Smooth muscle cell (in vitro differentiated cells): ENCODE results near the gene CDH23. TPM values are rescaled to one million over a fixed set of nuclear protein-coding genes. Genes with fewer than 3 reads are reported as not detected.

Experiments used
- DNase-seq: peaks from one replicate; lab custom pipeline; 2025; ENCODE audit not compliant: unreplicated experiment; lab: John Stamatoyannopoulos, UW
- H2AFZ ChIP-seq: fragments of 200-600 bp; sonication (generic); 2 replicates; pipeline ENCODE4 v1.6.0; 2016; ENCODE audit warnings: antibody characterized with exemption, low read depth, mild to moderate bottlenecking
- H3F3A ChIP-seq: fragments of 200-600 bp; sonication (generic); 2 replicates; pipeline ENCODE4 v1.6.0; 2017; ENCODE audit warnings: antibody characterized with exemption, low read depth
- H3K27ac ChIP-seq: fragments of 200-600 bp; sonication (generic); 2 replicates; pipeline ENCODE4 v1.5.1; 2016; ENCODE audit warnings: low read depth, mild to moderate bottlenecking
- H3K27me3 ChIP-seq: fragments of 200-600 bp; sonication (generic); 2 replicates; pipeline ENCODE4 v1.6.1; 2016; ENCODE audit warnings: low read depth, mild to moderate bottlenecking
- H3K36me3 ChIP-seq: fragments of 200-600 bp; sonication (generic); 2 replicates; pipeline ENCODE4 v1.5.1; 2016; ENCODE audit warnings: low read depth
- H3K4me1 ChIP-seq: fragments of 200-600 bp; sonication (generic); 2 replicates; pipeline ENCODE4 v1.5.1; 2016; ENCODE audit warnings: low read depth
- H3K4me2 ChIP-seq: fragments of 200-600 bp; sonication (generic); 2 replicates; pipeline ENCODE4 v1.6.0; 2016; ENCODE audit warnings: mild to moderate bottlenecking
- H3K4me3 ChIP-seq: fragments of 200-600 bp; sonication (generic); 2 replicates; pipeline ENCODE4 v1.5.1; 2016; ENCODE audit warnings: mild to moderate bottlenecking
- H3K79me2 ChIP-seq: fragments of 200-600 bp; sonication (generic); 2 replicates; pipeline ENCODE4 v1.6.0; 2016; ENCODE audit warnings: low read depth, mild to moderate bottlenecking
- H3K9ac ChIP-seq: fragments of 200-600 bp; sonication (generic); 2 replicates; pipeline ENCODE4 v1.6.0; 2016; ENCODE audit warnings: low read depth
- H3K9me3 ChIP-seq: fragments of 200-600 bp; sonication (generic); replicated peaks from 2 replicates; pipeline ENCODE4 v1.5.1; 2016; ENCODE audit warnings: low read depth
- H4K20me1 ChIP-seq: fragments of 200-600 bp; sonication (generic); 2 replicates; pipeline ENCODE4 v1.6.0; 2016; ENCODE audit warnings: low read depth
- CTCF ChIP-seq: fragments of 200-600 bp; sonication (generic); IDR thresholded peaks from 2 replicates; pipeline ENCODE4 v1.5.1; 2017; ENCODE audit warnings: borderline replicate concordance, mild to moderate bottlenecking, antibody characterized with exemption; ENCODE audit not compliant: insufficient read depth, poor library complexity, severe bottlenecking
- WGBS: methylation state at CpG from one replicate; pipeline ENCODE4 v1.1.7; 2016; ENCODE audit warnings: low lambda C conversion rate; 5-methylcytosine and 5-hydroxymethylcytosine counted together
- polyA plus RNA-seq: library from polyadenylated mRNA; unstranded; fragments of >200 nt; fragmentation: Nextera tagmentation; extraction: Ambion mirVana; gene quantifications from 2 replicates; pipeline ENCODE4 v1.2.1, GENCODE V29; 2016
- total RNA-seq: library from RNA; depleted of rRNA; stranded (reverse); fragments of >200 nt; gene quantifications from 2 replicates; pipeline ENCODE4 v1.2.3, GENCODE V29; 2014

CDH23 gene
- total and polyA plus RNA-seq, 2 experiments from 2014 or later = 0.99 to 2.5 TPM

GRCh38 chr10:71651928-71652327 is 255.2 kb downstream of the CDH23 start:
- Histone ChIP-seq H3F3A (no peaks in the 10 kb centered on the region), H3K9me3 (no peaks in the 10 kb centered on the region), H3K27ac (no peak overlapping the region), H3K79me2 (no peaks in the 10 kb centered on the region), H3K27me3 (no peaks in the 10 kb centered on the region), H2AFZ (no peak overlapping the region), H4K20me1 (no peaks in the 10 kb centered on the region), H3K9ac (no peak overlapping the region), H3K4me3 (no peak overlapping the region), H3K4me1 (peaks cover under 1% of the 10 kb centered on the region), H3K4me2 (no peak overlapping the region), H3K36me3 (no peaks in the 10 kb centered on the region)
- WGBS = 80% methylated on average over 4 of the region's 4 CpGs
- DNase-seq = no peak
- no peak for TF ChIP-seq CTCF

- Histone ChIP-seq H3K27me3 (no peaks in the 10 kb centered on the region), H3K4me3 (no peak overlapping the region), H3K4me1 (peaks cover 9% of the 10 kb centered on the region), H3K9ac (no peak overlapping the region), H2AFZ (no peak overlapping the region), H3K79me2 (no peaks in the 10 kb centered on the region), H3F3A (no peaks in the 10 kb centered on the region), H3K4me2 (no peak overlapping the region), H3K9me3 (no peaks in the 10 kb centered on the region), H4K20me1 (no peaks in the 10 kb centered on the region), H3K36me3 (no peaks in the 10 kb centered on the region), H3K27ac (no peak overlapping the region)
- WGBS = 69% methylated on average over 1 of the region's 1 CpG
- DNase-seq = no peak
- TF ChIP-seq CTCF = no peak
These were observed 256.3 kb downstream of the CDH23 start for GRCh38 chr10:71653044-71653443.

GRCh38 chr10:71656220-71656619 is 259.5 kb downstream of the CDH23 start:
- 89% methylated on average over 7 of the region's 7 CpGs for WGBS
- Histone ChIP-seq H3F3A (no peaks in the 10 kb centered on the region), H3K9me3 (no peaks in the 10 kb centered on the region), H3K27ac (no peak overlapping the region), H3K79me2 (no peaks in the 10 kb centered on the region), H2AFZ (no peak overlapping the region), H3K27me3 (peaks cover 15% of the 10 kb centered on the region), H3K4me1 (peaks cover 26% of the 10 kb centered on the region), H4K20me1 (no peaks in the 10 kb centered on the region), H3K4me3 (no peak overlapping the region), H3K36me3 (no peaks in the 10 kb centered on the region), H3K9ac (no peak overlapping the region), H3K4me2 (no peak overlapping the region)
- DNase-seq = no peak
- no peak for TF ChIP-seq CTCF
